Astrocyte (in vitro differentiated cells and primary cell): ENCODE data around the gene GNPDA1. TPM values are rescaled to one million over a fixed set of nuclear protein-coding genes. Genes with fewer than 3 reads are reported as not detected.

Experiments used
- DNase-seq: peaks from one replicate; pipeline ENCODE4 v3.0.0-alpha.2; 2010; ENCODE audit warnings: low read depth
- FAIRE-seq: peaks from 2 replicates; lab custom pipeline; 2011; peaks lifted over from hg19 to GRCh38; lab: Jason Lieb, UNC
- H2AFZ ChIP-seq: 2 replicates; pipeline ENCODE4 v1.6.0; 2012; ENCODE audit warnings: low read depth, low read length, inconsistent platforms
- H3K27ac ChIP-seq: 2 replicates; pipeline ENCODE4 v1.5.1; 2011; ENCODE audit warnings: low read depth, low read length, inconsistent platforms
- H3K27me3 ChIP-seq: 2 replicates; pipeline ENCODE4 v1.6.0; 2011; ENCODE audit warnings: low read length, inconsistent platforms; ENCODE audit not compliant: insufficient read depth
- H3K36me3 ChIP-seq: 2 replicates; pipeline ENCODE4 v1.5.1; 2011; ENCODE audit warnings: low read length, inconsistent platforms; ENCODE audit not compliant: insufficient read depth
- H3K4me1 ChIP-seq: 2 replicates; pipeline ENCODE4 v1.5.1; 2011; ENCODE audit warnings: low read length, inconsistent platforms; ENCODE audit not compliant: insufficient read depth
- H3K4me2 ChIP-seq: 2 replicates; pipeline ENCODE4 v1.6.0; 2012; ENCODE audit warnings: low read length, inconsistent platforms
- H3K4me3 ChIP-seq: 2 replicates; pipeline ENCODE4 v1.5.1; 2011; ENCODE audit warnings: low read depth, mild to moderate bottlenecking, low read length, inconsistent platforms; ENCODE audit not compliant: insufficient read depth
- H3K79me2 ChIP-seq: 2 replicates; pipeline ENCODE4 v1.6.0; 2012; ENCODE audit warnings: mild to moderate bottlenecking, low read length, inconsistent platforms; ENCODE audit not compliant: insufficient read depth
- H3K9ac ChIP-seq: 2 replicates; pipeline ENCODE4 v1.6.0; 2012; ENCODE audit warnings: mild to moderate bottlenecking, low read length, inconsistent platforms
- H3K9me3 ChIP-seq: 2 replicates; pipeline ENCODE4 v1.5.1; 2012; ENCODE audit warnings: low read depth, mild to moderate bottlenecking, low read length, inconsistent platforms; ENCODE audit not compliant: insufficient read depth
- H4K20me1 ChIP-seq: 2 replicates; pipeline ENCODE4 v1.6.0; 2012; ENCODE audit warnings: low read length, inconsistent platforms; ENCODE audit not compliant: insufficient read depth
- H3K27ac Mint-ChIP-seq: one replicate; pipeline ENCODE4 v1.8.0; 2021; ENCODE audit warnings: mild to moderate bottlenecking, mixed read lengths; ENCODE audit not compliant: unreplicated experiment
- H3K27me3 Mint-ChIP-seq: one replicate; pipeline ENCODE4 v1.8.0; 2021; ENCODE audit warnings: low read depth, mixed read lengths; ENCODE audit not compliant: unreplicated experiment
- H3K36me3 Mint-ChIP-seq: one replicate; pipeline ENCODE4 v1.8.0; 2021; ENCODE audit warnings: low read depth, mixed read lengths; ENCODE audit not compliant: unreplicated experiment
- H3K4me1 Mint-ChIP-seq: one replicate; pipeline ENCODE4 v1.8.0; 2021; ENCODE audit warnings: low read depth, mixed read lengths; ENCODE audit not compliant: unreplicated experiment
- H3K4me3 Mint-ChIP-seq: one replicate; pipeline ENCODE4 v1.8.0; 2021; ENCODE audit warnings: mild to moderate bottlenecking, moderate library complexity, mixed read lengths; ENCODE audit not compliant: unreplicated experiment
- H3K9me3 Mint-ChIP-seq: one replicate; pipeline ENCODE4 v1.8.0; 2021; ENCODE audit warnings: mild to moderate bottlenecking, mixed read lengths; ENCODE audit not compliant: unreplicated experiment
- CTCF ChIP-seq: IDR thresholded peaks from 2 replicates; pipeline ENCODE4 v1.5.1; 2011; ENCODE audit warnings: low read depth, mild to moderate bottlenecking, inconsistent platforms, low read length, moderate library complexity; ENCODE audit not compliant: insufficient read depth
- EZH2 ChIP-seq: IDR thresholded peaks from 2 replicates; pipeline ENCODE4 v1.6.1; 2012; ENCODE audit warnings: mild to moderate bottlenecking, low read length, inconsistent platforms; ENCODE audit not compliant: insufficient read depth
- total RNA-seq: library from RNA; stranded (reverse); gene quantifications from 2 replicates; pipeline ENCODE4 v1.2.1, GENCODE V29; 2021

GNPDA1 gene
- total RNA-seq, 1 donor from 2014 or later: 30.7 TPM

- no peaks in the 10 kb centered on the region for H3K9me3 Mint-ChIP-seq
- no peak overlapping the region for H3K27ac Mint-ChIP-seq
- FAIRE-seq (no peak), DNase-seq (no peak)
- H3K27me3 ChIP-seq: no peaks in the 10 kb centered on the region
- H3K36me3 Mint-ChIP-seq: peaks cover 2% of the 10 kb centered on the region
- H3K9ac ChIP-seq: no peak overlapping the region
- peaks cover 9% of the 10 kb centered on the region for H3K4me1 ChIP-seq
- no peak overlapping the region for H3K4me3 Mint-ChIP-seq
- H3K9me3 ChIP-seq: no peaks in the 10 kb centered on the region
- no peak overlapping the region for H3K4me2 ChIP-seq
- H3K4me1 Mint-ChIP-seq: peaks cover 11% of the 10 kb centered on the region
- H3K36me3 ChIP-seq: no peaks in the 10 kb centered on the region
- no peaks in the 10 kb centered on the region for H3K79me2 ChIP-seq
- no peaks in the 10 kb centered on the region for H4K20me1 ChIP-seq
- no peak overlapping the region for H2AFZ ChIP-seq
- H3K4me3 ChIP-seq: no peak overlapping the region
- H3K27ac ChIP-seq: no peak overlapping the region
- no peaks in the 10 kb centered on the region for H3K27me3 Mint-ChIP-seq
- TF ChIP-seq CTCF (no peak), EZH2 (no peak)
Observed at GRCh38 chr5:142057697-142058056, 44.9 kb upstream of the GNPDA1 start.

GRCh38 chr5:142056816-142057696 is 44.2 kb upstream of the GNPDA1 start:
- no peak overlapping the region for H3K4me3 Mint-ChIP-seq
- no peaks in the 10 kb centered on the region for H3K27me3 ChIP-seq
- no peaks in the 10 kb centered on the region for H3K27me3 Mint-ChIP-seq
- H3K4me2 ChIP-seq: no peak overlapping the region
- TF ChIP-seq CTCF (no peak), EZH2 (no peak)
- DNase-seq (no peak), FAIRE-seq (no peak)
- H3K79me2 ChIP-seq: no peaks in the 10 kb centered on the region
- no peaks in the 10 kb centered on the region for H3K36me3 ChIP-seq
- H3K9ac ChIP-seq: no peak overlapping the region
- H4K20me1 ChIP-seq: no peaks in the 10 kb centered on the region
- H3K27ac Mint-ChIP-seq: no peak overlapping the region
- H3K4me1 Mint-ChIP-seq: peaks cover 11% of the 10 kb centered on the region
- peaks cover 9% of the 10 kb centered on the region for H3K4me1 ChIP-seq
- H3K9me3 Mint-ChIP-seq: no peaks in the 10 kb centered on the region
- H3K36me3 Mint-ChIP-seq: peaks cover 2% of the 10 kb centered on the region
- no peak overlapping the region for H3K27ac ChIP-seq
- H2AFZ ChIP-seq: no peak overlapping the region
- H3K9me3 ChIP-seq: no peaks in the 10 kb centered on the region
- H3K4me3 ChIP-seq: no peak overlapping the region

- Histone ChIP-seq H3K27me3 (no peaks in the 10 kb centered on the region), H3K4me3 (no peak overlapping the region), H2AFZ (no peak overlapping the region), H3K9ac (no peak overlapping the region), H4K20me1 (no peaks in the 10 kb centered on the region), H3K4me2 (no peak overlapping the region), H3K36me3 (no peaks in the 10 kb centered on the region), H3K9me3 (no peaks in the 10 kb centered on the region), H3K4me1 (peaks cover 9% of the 10 kb centered on the region), H3K27ac (no peak overlapping the region), H3K79me2 (no peaks in the 10 kb centered on the region)
- no peak for FAIRE-seq
- Mint-ChIP-seq H3K9me3 (no peaks in the 10 kb centered on the region), H3K36me3 (no peaks in the 10 kb centered on the region), H3K4me1 (peaks cover 11% of the 10 kb centered on the region), H3K27me3 (no peaks in the 10 kb centered on the region), H3K4me3 (no peak overlapping the region), H3K27ac (no peak overlapping the region)
- no peak for DNase-seq
- no peak for TF ChIP-seq EZH2
- TF ChIP-seq CTCF: no peak
Observed at GRCh38 chr5:142055301-142055700, 42.5 kb upstream of the GNPDA1 start.
